ENCODE measurements around the gene HNRNPLL.

DNA sequence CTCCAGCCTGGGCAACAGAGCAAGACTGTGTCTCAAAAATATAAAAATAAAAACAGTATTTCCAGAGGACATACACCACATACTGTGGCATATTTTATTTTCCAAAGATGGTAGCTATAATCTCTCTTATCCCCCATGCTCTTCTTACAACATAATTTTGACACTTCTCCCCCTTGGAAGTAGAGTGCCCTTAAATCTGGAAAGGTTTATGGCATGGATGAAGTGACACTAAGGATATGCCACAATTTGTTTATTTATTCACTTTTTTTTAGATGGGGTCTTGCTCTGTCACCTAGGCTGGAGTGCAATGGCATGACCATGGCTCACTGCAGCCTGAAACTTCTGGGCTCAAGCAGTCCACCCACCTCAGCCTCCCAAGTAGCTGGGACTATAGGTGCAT is 56.7 kb downstream of the HNRNPLL start:
- TF ChIP-seq, protein P1, sequence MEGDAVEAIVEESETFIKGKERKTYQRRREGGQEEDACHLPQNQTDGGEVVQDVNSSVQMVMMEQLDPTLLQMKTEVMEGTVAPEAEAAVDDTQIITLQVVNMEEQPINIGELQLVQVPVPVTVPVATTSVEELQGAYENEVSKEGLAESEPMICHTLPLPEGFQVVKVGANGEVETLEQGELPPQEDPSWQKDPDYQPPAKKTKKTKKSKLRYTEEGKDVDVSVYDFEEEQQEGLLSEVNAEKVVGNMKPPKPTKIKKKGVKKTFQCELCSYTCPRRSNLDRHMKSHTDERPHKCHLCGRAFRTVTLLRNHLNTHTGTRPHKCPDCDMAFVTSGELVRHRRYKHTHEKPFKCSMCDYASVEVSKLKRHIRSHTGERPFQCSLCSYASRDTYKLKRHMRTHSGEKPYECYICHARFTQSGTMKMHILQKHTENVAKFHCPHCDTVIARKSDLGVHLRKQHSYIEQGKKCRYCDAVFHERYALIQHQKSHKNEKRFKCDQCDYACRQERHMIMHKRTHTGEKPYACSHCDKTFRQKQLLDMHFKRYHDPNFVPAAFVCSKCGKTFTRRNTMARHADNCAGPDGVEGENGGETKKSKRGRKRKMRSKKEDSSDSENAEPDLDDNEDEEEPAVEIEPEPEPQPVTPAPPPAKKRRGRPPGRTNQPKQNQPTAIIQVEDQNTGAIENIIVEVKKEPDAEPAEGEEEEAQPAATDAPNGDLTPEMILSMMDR (conservative IDR thresholded peaks at IDR 0.05), result no peak
- no peak for TF ChIP-seq ZFX (IDR thresholded peaks at IDR 0.05)
